Sigmoid colon (tissue), 7 donors: ENCODE results near the gene PRR12. TPM values are rescaled to one million over a fixed set of nuclear protein-coding genes. Genes with fewer than 3 reads are reported as not detected.

ENCODE experiments used
- DNase-seq: peaks from one replicate; pipeline ENCODE4 v3.0.0-alpha.2; 2019
- H3K27ac ChIP-seq, 4 donors: fragments of 200-600 bp; sonication (generic); one replicate each; pipeline ENCODE4 v1.5.1; 2016 to 2019; ENCODE audit warnings: mild to moderate bottlenecking in 1 of 4
- H3K27me3 ChIP-seq, 3 donors: fragments of 200-600 bp; sonication (generic); one replicate each; pipeline ENCODE4 v1.5.1; 2019; ENCODE audit warnings: mild to moderate bottlenecking in 1 of 3
- H3K36me3 ChIP-seq, 4 donors: fragments of 200-600 bp; sonication (generic); one replicate each; pipeline ENCODE4 v1.5.1; 2016 to 2019
- H3K4me1 ChIP-seq, 4 donors: fragments of 200-600 bp; sonication (generic); one replicate each; pipeline ENCODE4 v1.5.1; 2017 to 2019
- H3K4me3 ChIP-seq, 4 donors: fragments of 200-600 bp; sonication (generic); one replicate each; pipeline ENCODE4 v1.5.1; 2017 to 2019; ENCODE audit warnings: mild to moderate bottlenecking in 2 of 4, moderate library complexity in 1 of 4
- H3K9me3 ChIP-seq, 4 donors: fragments of 200-600 bp in 3 of 4; sonication (generic) in 3 of 4; one replicate each; pipeline versions ENCODE4 v1.5.1 to v1.6.1; 2013 to 2019
- CTCF ChIP-seq, 4 experiments: fragments of 450-650 bp in 3 of 4; fragments of 200-600 bp in 1 of 4; IDR thresholded peaks; one replicate each; pipeline ENCODE4 v1.5.1; 2016 to 2019; ENCODE audit warnings: antibody characterized with exemption in 4 of 4, mild to moderate bottlenecking in 3 of 4, moderate library complexity in 2 of 4
- EP300 ChIP-seq, 4 donors: sonication (generic); formaldehyde crosslinking; IDR thresholded peaks; one replicate each; pipeline ENCODE4 v1.6.1; 2017; ENCODE audit warnings: antibody characterized with exemption in 4 of 4
- POLR2A ChIP-seq, 2 donors: fragments of 450-650 bp; IDR thresholded peaks; one replicate each; pipeline ENCODE4 v1.6.1; 2016; ENCODE audit warnings: antibody characterized with exemption in 2 of 2, mild to moderate bottlenecking in 2 of 2, moderate library complexity in 2 of 2
- POLR2AphosphoS5 ChIP-seq, 4 donors: sonication (generic); formaldehyde crosslinking; IDR thresholded peaks; one replicate each; pipeline ENCODE4 v1.6.1; 2017; ENCODE audit warnings: antibody characterized with exemption in 4 of 4
- WGBS, 2 donors: extraction: QIAGEN DNeasy Blood & Tissue Kit; methylation state at CpG; one replicate each; pipeline ENCODE4 v1.1.7; 2013; 5-methylcytosine and 5-hydroxymethylcytosine counted together
- intact Hi-C: fragments of 100-400 bp; cut with DNase I; formaldehyde crosslinking; loops from one replicate; pipeline ENCODE4 v1.15.1; 2023
- polyA plus RNA-seq, 3 donors: library from polyadenylated mRNA; stranded (reverse); fragments of 200-250 nt; gene quantifications; one replicate each; pipeline ENCODE4 v1.2.3, GENCODE V29; 2013
- total RNA-seq, 4 donors: library from RNA; depleted of rRNA; stranded (reverse); fragments of >200 nt; gene quantifications; one replicate each; pipeline ENCODE4 v1.1.0, GENCODE V29; 2016
- donor health status: healthy with polysubstance abuse.
- donor health status: Bipolar disorder and iron deficiency.
- donor health status: healthy.

Gene PRR12
- total and polyA plus RNA-seq, 7 donors = 3.0 to 20.4 (median 5.7) TPM

- H3K27me3 ChIP-seq = no peaks in the 10 kb centered on the region
- H3K9me3 ChIP-seq = no peaks in the 10 kb centered on the region
- TF ChIP-seq POLR2A (IDR thresholded peaks at IDR 0.05) = no peak
- no peak overlapping the region for H3K4me3 ChIP-seq
- peaks cover 0 to 27% (median 10%) of the 10 kb centered on the region in 4 donors for H3K36me3 ChIP-seq
- WGBS, 2 donors = 88 to 89% methylated on average over 3 of the region's 3 CpGs
- intact Hi-C loops = no loop called here
- H3K27ac ChIP-seq = no peak overlapping the region
- DNase-seq = no peak
- H3K4me1 ChIP-seq = peaks cover 0 to 17% (median 9%) of the 10 kb centered on the region in 4 donors
These were observed 17.6 kb upstream of the PRR12 start for GRCh38 chr19:49573425-49573824.

GRCh38 chr19:49574206-49574755, 16.7 kb upstream of the PRR12 start:
- intact Hi-C loops = no loop called here
- Histone ChIP-seq H3K36me3 (peaks cover 0 to 27% (median 10%) of the 10 kb centered on the region in 4 donors), H3K27me3 (no peaks in the 10 kb centered on the region), H3K9me3 (no peaks in the 10 kb centered on the region), H3K27ac (no peak overlapping the region), H3K4me1 (peaks cover 0 to 25% (median 12%) of the 10 kb centered on the region in 4 donors), H3K4me3 (no peak overlapping the region)
- 84% methylated on average over 2 of the region's 2 CpGs for WGBS, 2 donors
- no peak for TF ChIP-seq POLR2A (IDR thresholded peaks at IDR 0.05)
- TF ChIP-seq CTCF (IDR thresholded peaks at IDR 0.05) = no peak
- no peak for DNase-seq

GRCh38 chr19:49579193-49579592, 11.8 kb upstream of the PRR12 start:
- peak overlapping the region in 1 of 4 donors; percentile 69 for H3K4me3 ChIP-seq
- no peak for DNase-seq
- intact Hi-C loops = no loop called here
- H3K9me3 ChIP-seq = no peaks in the 10 kb centered on the region
- no peaks in the 10 kb centered on the region for H3K27me3 ChIP-seq
- WGBS, 2 donors = 57 to 82% methylated on average over 4 of the region's 4 CpGs
- H3K4me1 ChIP-seq = peaks cover 0 to 22% (median 16%) of the 10 kb centered on the region in 4 donors
- H3K27ac ChIP-seq = no peak overlapping the region
- H3K36me3 ChIP-seq = peaks cover 0 to 21% (median 9%) of the 10 kb centered on the region in 4 donors
- TF ChIP-seq POLR2A (IDR thresholded peaks at IDR 0.05) = no peak
- TF ChIP-seq EP300 (IDR thresholded peaks at IDR 0.05) = no peak
- no peak for TF ChIP-seq CTCF (IDR thresholded peaks at IDR 0.05)
- TF ChIP-seq POLR2AphosphoS5 (IDR thresholded peaks at IDR 0.05) = no peak

GRCh38 chr19:49579947-49580263, 11.1 kb upstream of the PRR12 start:
- peaks cover 0 to 16% (median 7%) of the 10 kb centered on the region in 4 donors for H3K36me3 ChIP-seq
- 1 to 2% methylated on average over 8 of the region's 8 CpGs for WGBS, 2 donors
- intact Hi-C loops = no loop called here
- peaks cover 0 to 22% (median 16%) of the 10 kb centered on the region in 4 donors for H3K4me1 ChIP-seq
- no peak for DNase-seq
- peak overlapping the region; percentile 78 to 83 (median 79) for H3K27ac ChIP-seq
- H3K9me3 ChIP-seq = no peaks in the 10 kb centered on the region
- H3K4me3 ChIP-seq = peak overlapping the region; percentile 51 to 69 (median 58)
- H3K27me3 ChIP-seq = no peaks in the 10 kb centered on the region
- no peak for TF ChIP-seq POLR2A (IDR thresholded peaks at IDR 0.05)
- no peak for TF ChIP-seq CTCF (IDR thresholded peaks at IDR 0.05)

GRCh38 chr19:49580264-49581006, 10.5 kb upstream of the PRR12 start, which contains the start of gene NOSIP:
NOSIP (minus strand) TSS chr19:49580556; CDS start chr19:49560691, 19,865 bp downstream.
- Histone ChIP-seq H3K9me3 (no peaks in the 10 kb centered on the region), H3K36me3 (peaks cover 0 to 10% (median 5%) of the 10 kb centered on the region in 4 donors), H3K27me3 (no peaks in the 10 kb centered on the region), H3K4me3 (peak within 1 kb of the TSS; percentile 51 to 69 (median 58)), H3K4me1 (peaks cover 0 to 22% (median 16%) of the 10 kb centered on the region in 4 donors), H3K27ac (peak within 1 kb of the TSS; percentile 78 to 83 (median 79))
- intact Hi-C loops = no loop called here
- WGBS, 2 donors = 1 to 2% methylated on average over 31 of the region's 31 CpGs
- peak; percentile 98 for DNase-seq
- TF ChIP-seq POLR2AphosphoS5 (IDR thresholded peaks at IDR 0.05) (peak; percentile 85 to 97 (median 96)), CTCF (IDR thresholded peaks at IDR 0.05) (no peak), POLR2A (IDR thresholded peaks at IDR 0.05) (peak; percentile 89 to 93), EP300 (IDR thresholded peaks at IDR 0.05) (no peak)
